OCI-LY1 (cell line): ENCODE measurements around the gene C8G.

Experiments
- CTCF ChIP-seq: fragments of 200-600 bp; sonication (generic), shearing (Covaris generic); IDR thresholded peaks from 2 replicates; pipeline ENCODE4 v1.5.1; 2017; ENCODE audit warnings: mild to moderate bottlenecking, antibody characterized with exemption, low read length, moderate library complexity, mixed read lengths
- EZH2 ChIP-seq: fragments of 200-600 bp; sonication (generic), shearing (Covaris generic); IDR thresholded peaks from 2 replicates; pipeline ENCODE4 v1.8.0; 2017; ENCODE audit warnings: borderline replicate concordance, mixed run types, mild to moderate bottlenecking, antibody characterized with exemption, low read length, moderate library complexity, mixed read lengths

- TF ChIP-seq CTCF: no peak
- no peak for TF ChIP-seq EZH2
These were observed 39.5 kb downstream of the C8G start for GRCh38 chr9:136984464-136985026.
